D721Med (cell line): Measurements from ENCODE around the gene TNFRSF18.

Experiments used
- DNase-seq: peaks from one replicate; pipeline ENCODE4 v3.0.0; 2011; ENCODE audit warnings: low spot score; ENCODE audit not compliant: insufficient read length
- FAIRE-seq: peaks from 2 replicates; lab custom pipeline; 2011; peaks lifted over from hg19 to GRCh38; lab: Jason Lieb, UNC
- TF ChIP-seq, protein P1 (sequence below): IDR thresholded peaks from 2 replicates; pipeline ENCODE4 v1.5.1; 2012; ENCODE audit warnings: mild to moderate bottlenecking, control low read depth; ENCODE audit not compliant: insufficient read depth; ENCODE audit errors: missing control alignments

The TNFRSF18 gene, protein sequence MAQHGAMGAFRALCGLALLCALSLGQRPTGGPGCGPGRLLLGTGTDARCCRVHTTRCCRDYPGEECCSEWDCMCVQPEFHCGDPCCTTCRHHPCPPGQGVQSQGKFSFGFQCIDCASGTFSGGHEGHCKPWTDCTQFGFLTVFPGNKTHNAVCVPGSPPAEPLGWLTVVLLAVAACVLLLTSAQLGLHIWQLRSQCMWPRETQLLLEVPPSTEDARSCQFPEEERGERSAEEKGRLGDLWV

DNA sequence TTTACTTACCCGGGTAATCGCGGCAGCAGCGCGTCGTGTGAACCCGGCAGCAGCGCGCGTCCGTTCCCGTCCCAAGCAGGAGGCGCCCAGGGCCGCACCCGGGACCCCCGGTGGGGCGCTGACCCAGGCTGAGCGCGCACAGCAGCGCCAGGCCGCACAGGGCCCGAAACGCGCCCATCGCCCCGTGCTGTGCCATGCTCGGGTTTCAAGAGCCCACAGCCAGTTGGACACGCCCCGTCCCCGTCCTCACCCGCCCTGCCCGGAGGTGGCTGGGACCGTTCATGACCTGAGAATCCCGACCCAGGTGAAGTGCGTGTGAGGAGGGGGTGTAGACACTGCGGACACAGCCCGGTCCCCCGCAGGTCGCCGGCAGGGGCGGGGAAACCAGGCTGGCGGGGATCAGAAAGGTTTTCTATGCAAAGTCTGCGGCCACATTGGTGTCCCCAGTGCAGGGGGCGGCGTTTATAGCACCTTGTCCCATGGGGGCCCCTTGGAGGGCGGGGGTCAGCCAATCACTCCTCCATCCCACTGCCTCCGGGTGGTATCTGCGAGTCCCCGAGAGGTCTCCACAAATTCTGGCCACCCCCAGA is at the start of gene TNFRSF18:
TSS of gene TNFRSF18 (minus strand) at position 217 of the 590 bp plus-strand sequence. CDS start at position 196, 21 bp downstream.
- no peak for DNase-seq
- TF ChIP-seq, protein P1, sequence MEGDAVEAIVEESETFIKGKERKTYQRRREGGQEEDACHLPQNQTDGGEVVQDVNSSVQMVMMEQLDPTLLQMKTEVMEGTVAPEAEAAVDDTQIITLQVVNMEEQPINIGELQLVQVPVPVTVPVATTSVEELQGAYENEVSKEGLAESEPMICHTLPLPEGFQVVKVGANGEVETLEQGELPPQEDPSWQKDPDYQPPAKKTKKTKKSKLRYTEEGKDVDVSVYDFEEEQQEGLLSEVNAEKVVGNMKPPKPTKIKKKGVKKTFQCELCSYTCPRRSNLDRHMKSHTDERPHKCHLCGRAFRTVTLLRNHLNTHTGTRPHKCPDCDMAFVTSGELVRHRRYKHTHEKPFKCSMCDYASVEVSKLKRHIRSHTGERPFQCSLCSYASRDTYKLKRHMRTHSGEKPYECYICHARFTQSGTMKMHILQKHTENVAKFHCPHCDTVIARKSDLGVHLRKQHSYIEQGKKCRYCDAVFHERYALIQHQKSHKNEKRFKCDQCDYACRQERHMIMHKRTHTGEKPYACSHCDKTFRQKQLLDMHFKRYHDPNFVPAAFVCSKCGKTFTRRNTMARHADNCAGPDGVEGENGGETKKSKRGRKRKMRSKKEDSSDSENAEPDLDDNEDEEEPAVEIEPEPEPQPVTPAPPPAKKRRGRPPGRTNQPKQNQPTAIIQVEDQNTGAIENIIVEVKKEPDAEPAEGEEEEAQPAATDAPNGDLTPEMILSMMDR: no peak
- FAIRE-seq: no peak

DNA sequence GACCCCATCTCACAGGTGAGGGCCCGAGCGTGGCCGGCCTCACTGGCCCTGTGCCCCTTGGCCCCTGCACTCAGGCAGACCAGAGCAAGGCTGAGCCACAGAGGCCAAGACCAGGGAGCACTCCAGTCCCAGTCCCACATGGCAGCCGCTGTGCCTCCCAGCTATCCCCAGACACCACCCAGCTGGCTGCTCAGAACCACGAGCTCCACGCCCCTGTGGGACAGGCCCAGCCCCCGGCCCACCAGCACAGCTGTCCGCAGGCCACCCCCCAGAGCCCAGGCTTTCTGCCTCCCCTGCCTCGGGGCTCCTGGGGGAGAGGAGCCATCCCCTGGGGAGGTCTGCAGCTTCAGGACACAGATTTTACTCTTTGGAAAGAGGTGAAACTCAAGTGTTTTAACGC is 49.2 kb upstream of the TNFRSF18 start:
- DNase-seq (no peak), FAIRE-seq (no peak)
- TF ChIP-seq, protein P1: no peak

DNA sequence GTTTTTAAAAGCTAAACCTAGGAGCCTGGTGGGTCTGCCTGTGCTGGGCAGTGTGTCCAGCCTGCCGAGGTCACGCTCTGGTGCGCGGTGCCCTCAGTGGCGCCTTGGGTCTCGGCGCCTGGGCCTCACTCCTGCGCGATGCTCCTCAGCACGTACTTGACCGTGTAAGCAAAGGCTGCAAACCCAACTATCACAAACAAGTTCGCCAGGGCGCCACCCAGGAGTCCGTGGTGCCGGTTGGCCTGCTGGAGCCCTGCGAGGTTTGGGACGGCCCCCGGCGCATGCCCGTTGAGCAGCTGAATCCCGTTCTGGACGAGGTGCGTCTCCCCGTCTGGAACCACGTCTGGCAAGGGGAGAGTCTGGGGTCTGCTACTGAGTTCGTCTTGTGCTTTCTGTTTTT is 48.7 kb upstream of the TNFRSF18 start:
- no peak for FAIRE-seq
- DNase-seq: no peak
- TF ChIP-seq, protein P1: no peak

DNA sequence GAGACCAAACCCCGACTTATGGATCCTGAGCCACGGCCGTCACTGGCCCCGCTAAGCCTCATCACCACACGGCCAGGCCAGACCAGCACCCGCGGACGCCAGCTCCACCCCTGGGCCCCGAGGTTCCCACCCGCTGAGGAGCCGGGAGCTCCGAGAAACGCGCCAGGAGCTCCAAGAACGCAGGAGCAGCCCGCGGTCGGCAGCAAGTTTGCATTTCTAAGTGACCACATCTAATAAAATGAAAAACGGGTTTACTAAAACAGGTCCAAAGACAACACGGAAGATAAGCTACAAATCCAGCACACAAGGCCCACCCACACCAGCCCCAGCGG is 48.2 kb upstream of the TNFRSF18 start:
- TF ChIP-seq, protein P1: no peak
- FAIRE-seq: no peak
- no peak for DNase-seq

DNA sequence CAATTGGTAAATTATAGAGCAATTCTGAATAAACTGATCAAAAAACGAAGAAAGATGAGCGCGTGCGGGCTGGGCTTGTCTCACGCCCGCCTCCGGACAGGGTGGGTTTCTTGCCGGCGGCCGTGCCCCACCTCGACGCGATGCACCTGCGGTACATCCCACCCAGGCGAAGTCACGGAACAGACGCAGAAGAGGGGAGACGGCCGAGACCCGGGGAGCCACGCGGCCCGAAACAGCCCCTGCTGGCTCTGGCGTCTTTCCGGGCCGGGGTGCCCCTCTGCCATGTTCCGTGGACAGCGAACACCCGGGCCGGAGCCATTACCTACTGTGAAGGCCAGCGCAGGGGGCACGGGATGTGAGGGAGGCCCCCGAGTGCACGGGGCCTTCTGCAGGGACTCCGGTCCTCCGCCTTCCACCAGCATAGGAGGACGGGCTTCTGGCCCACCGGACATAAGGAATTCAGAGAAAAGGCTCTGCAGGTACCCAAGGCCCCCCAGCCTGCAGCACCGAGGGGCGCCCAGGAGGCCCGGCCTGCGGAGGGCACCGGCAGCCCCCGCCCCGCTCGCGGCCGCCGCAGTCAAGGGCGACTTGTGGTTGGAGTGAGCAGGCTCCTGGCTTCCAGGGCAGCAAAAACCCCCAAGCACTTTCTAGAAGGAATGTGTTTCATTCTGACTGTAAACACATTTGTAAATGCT is 47.7 kb upstream of the TNFRSF18 start:
- DNase-seq (no peak), FAIRE-seq (no peak)
- TF ChIP-seq, protein P1: no peak

DNA sequence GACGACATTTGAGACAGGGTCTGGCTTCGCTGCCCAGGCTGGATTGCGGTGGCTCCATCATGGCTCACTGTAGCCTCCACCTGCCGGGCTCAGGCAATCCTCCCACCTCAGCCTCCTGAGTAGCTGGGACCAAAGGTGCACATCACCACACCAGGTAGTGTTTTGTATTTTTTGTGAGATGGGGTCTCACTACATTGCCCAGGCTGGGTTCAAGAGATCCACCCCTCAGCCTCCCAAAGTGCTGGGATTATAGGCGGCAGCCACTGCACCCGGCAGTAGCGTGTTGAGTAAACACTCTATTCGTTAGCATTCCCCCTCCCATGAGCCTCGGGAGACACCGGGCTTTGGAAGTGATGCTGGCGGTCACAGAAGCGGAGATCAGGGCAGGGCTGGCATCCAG is 46.9 kb upstream of the TNFRSF18 start:
- TF ChIP-seq, protein P1: no peak
- no peak for FAIRE-seq
- DNase-seq: no peak
